GM12801 (cell line): ENCODE data around the gene EGLN2.
"Not testable (repeated sequence)": the region's sequence is repeated elsewhere in the genome, so short reads cannot be mapped to it uniquely, and the experiment has no call there.

Experiments
- CTCF ChIP-seq: IDR thresholded peaks from one replicate; pipeline ENCODE4 v1.5.1; 2011; ENCODE audit warnings: control low read depth; ENCODE audit not compliant: insufficient read length; ENCODE audit errors: extremely low read depth

Gene EGLN2

DNA sequence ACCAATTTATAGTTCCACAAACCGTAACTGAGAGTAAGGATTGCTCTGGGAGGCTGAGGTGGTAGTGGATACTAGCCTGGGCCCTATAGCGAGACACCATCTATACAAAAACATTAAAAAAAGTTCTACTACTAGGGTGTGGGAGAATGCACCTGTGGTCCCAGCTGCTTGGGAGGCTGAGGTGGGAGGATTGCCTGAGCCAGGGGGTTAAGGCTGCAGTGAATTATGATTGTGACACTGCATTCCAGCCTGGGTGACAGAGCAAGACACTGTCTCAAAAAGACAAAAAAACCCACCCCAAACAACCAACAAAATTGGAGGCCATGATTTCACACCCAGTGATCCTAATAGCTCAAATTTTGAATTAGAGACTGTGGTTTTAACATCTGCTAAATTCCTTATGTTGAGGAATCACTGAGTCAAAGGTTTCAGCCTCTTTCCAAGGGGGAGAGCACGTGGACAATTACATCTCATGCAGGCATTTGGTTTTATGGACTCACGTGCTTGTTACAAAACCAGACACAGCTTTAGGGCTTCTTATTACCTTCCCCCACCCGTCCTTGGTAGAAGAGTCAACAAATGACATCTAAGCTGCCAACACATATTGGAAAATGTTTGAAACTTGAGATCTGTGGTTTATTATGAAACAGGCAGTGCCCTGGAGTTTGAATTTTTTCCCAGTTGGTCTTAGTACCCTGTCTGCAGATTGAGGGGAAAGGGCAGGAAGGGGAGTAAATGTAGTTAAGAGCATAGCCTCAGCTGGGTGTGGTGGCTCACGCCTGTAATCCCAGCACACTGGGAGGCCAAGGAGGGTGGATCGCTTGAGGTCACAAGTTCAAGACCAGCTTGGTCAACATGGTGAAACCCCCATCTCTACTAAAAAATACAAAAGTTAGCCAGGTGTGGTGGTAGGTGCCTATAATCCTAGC is 32.8 kb downstream of the EGLN2 start:
- TF ChIP-seq CTCF, result no peak

DNA sequence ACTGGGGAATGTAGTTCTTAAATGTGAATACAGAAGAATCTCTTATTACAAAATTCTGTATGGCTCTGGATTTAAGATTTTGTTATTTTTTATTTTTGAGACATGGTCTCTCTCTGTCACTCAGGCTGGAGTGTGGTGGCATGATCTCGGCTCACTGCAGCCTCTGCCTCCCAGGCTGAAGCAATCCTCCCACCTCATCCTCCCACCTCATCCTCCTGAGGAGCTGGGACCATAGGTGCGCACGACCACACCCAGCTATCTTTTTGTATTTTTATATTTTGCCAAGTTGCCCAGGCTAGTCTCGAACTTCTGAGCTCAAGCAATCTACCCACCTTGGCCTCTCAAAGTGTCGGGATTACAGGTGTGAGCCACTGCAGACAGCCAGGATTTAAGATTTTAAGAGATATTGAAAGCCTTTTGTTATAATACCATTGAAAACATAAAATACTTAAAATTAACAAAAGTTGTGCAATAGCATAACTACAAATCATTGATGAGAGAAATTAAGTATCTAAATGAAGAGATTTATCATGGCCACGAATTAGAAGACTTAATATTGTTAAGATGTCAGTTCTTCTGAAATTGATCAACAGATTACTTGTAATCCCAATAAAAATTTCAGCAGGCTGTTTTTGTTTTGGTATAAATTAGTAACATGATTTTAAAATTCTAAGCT is 37.9 kb downstream of the EGLN2 start:
- no peak for TF ChIP-seq CTCF

GRCh38 chr19:40850277-40850676 is 51.3 kb downstream of the EGLN2 start, which contains the start of gene CYP2A6:
CYP2A6 (minus strand) TSS chr19:40850447; CDS start chr19:40850426, 21 bp downstream.
- TF ChIP-seq CTCF, result not testable (repeated sequence)
